H1 (cell line): ENCODE measurements around the gene ADAMTSL2. TPM values are rescaled to one million over a fixed set of nuclear protein-coding genes. Genes with fewer than 3 reads are reported as not detected.

Experiments used
- CTCF ChIA-PET: fragments of 300-600 bp; sonication (Branson Sonifier 250); formaldehyde crosslinking; loops from one replicate; lab custom pipeline; 2021; ENCODE audit not compliant: partially characterized antibody; lab: Charles Lee
- POLR2A ChIA-PET: fragments of 300-600 bp; sonication (Branson Sonifier 250); formaldehyde crosslinking; loops from one replicate; lab custom pipeline; 2021; ENCODE audit warnings: inconsistent platforms; ENCODE audit not compliant: partially characterized antibody; lab: Charles Lee
- DNase-seq, 2 experiments: peaks; one replicate each; pipeline versions ENCODE4 v3.0.0 to v3.0.0-alpha.2; 2010 to 2022; ENCODE audit warnings: low spot score in 2 of 2, low read depth in 1 of 2, mixed read lengths in 1 of 2
- FAIRE-seq: peaks from 2 replicates; lab custom pipeline; 2011; peaks lifted over from hg19 to GRCh38; lab: Jason Lieb, UNC
- H2AFZ ChIP-seq: 2 replicates; pipeline ENCODE4 v1.8.1; 2012; ENCODE audit warnings: low read length, inconsistent platforms
- H2AK5ac ChIP-seq: 2 replicates; pipeline ENCODE4 v1.6.1; 2013; ENCODE audit warnings: low read depth, low read length
- H2BK120ac ChIP-seq: replicated peaks from 2 replicates; pipeline ENCODE3; 2013; ENCODE audit warnings: low read depth, low read length, inconsistent platforms
- H2BK12ac ChIP-seq: 2 replicates; pipeline ENCODE4 v1.6.1; 2013; ENCODE audit warnings: low read depth, low read length
- H2BK15ac ChIP-seq: 2 replicates; pipeline ENCODE4 v1.6.1; 2013; ENCODE audit warnings: low read length
- H2BK20ac ChIP-seq: 2 replicates; pipeline ENCODE4 v1.6.1; 2013; ENCODE audit warnings: low read length
- H2BK5ac ChIP-seq: 2 replicates; pipeline ENCODE4 v1.6.1; 2013; ENCODE audit warnings: low read depth, low read length
- H3K14ac ChIP-seq: 2 replicates; pipeline ENCODE4 v1.6.1; 2013; ENCODE audit warnings: inconsistent platforms; ENCODE audit not compliant: insufficient read length
- H3K18ac ChIP-seq: 2 replicates; pipeline ENCODE4 v1.6.1; 2013; ENCODE audit warnings: low read length; ENCODE audit errors: extremely low read depth
- H3K23ac ChIP-seq: 2 replicates; pipeline ENCODE4 v1.6.1; 2013; ENCODE audit warnings: inconsistent platforms; ENCODE audit not compliant: insufficient read length
- H3K23me2 ChIP-seq: 2 replicates; pipeline ENCODE4 v1.6.1; 2013; ENCODE audit warnings: low read depth, low read length
- H3K27ac ChIP-seq: 2 replicates; pipeline ENCODE4 v1.6.1; 2011; ENCODE audit warnings: low read depth, low read length, inconsistent platforms
- H3K27me3 ChIP-seq, 4 experiments: replicated peaks in 1 of 4; 1 replicate in 1 of 4; 2 replicates in 3 of 4; pipeline versions ENCODE4 v1.6.1 to v1.8.1; 2011 to 2013; ENCODE audit warnings: low read length in 3 of 4, mild to moderate bottlenecking in 3 of 4, inconsistent platforms in 2 of 4, mixed read lengths in 2 of 4, moderate library complexity in 1 of 4; ENCODE audit not compliant: control insufficient read depth in 3 of 4, insufficient read depth in 3 of 4; ENCODE audit errors: extremely low read depth in 1 of 4
- H3K36me3 ChIP-seq, 4 experiments: 2 replicates each; pipeline versions ENCODE4 v1.6.1 to v1.8.1; 2011 to 2013; ENCODE audit warnings: mild to moderate bottlenecking in 4 of 4, low read length in 3 of 4, moderate library complexity in 2 of 4, control low read depth in 1 of 4, inconsistent platforms in 1 of 4; ENCODE audit not compliant: insufficient read depth in 4 of 4, control insufficient read depth in 2 of 4
- H3K4ac ChIP-seq: replicated peaks from 2 replicates; pipeline ENCODE3; 2013; ENCODE audit warnings: low read length, low read depth, mixed read lengths, inconsistent platforms; ENCODE audit not compliant: insufficient read length
- H3K4me1 ChIP-seq, 4 experiments: replicated peaks in 1 of 4; 1 replicate in 1 of 4; 2 replicates in 3 of 4; pipeline versions ENCODE4 v1.6.1 to v1.8.1; 2011 to 2013; ENCODE audit warnings: low read length in 3 of 4, inconsistent platforms in 2 of 4, mixed read lengths in 1 of 4; ENCODE audit not compliant: insufficient read depth in 4 of 4, control insufficient read depth in 3 of 4
- H3K4me2 ChIP-seq, 2 experiments: 2 replicates each; pipeline versions ENCODE4 v1.6.1 to v1.8.1; 2011 to 2013; ENCODE audit warnings: low read depth in 2 of 2, low read length in 2 of 2, control low read depth in 1 of 2, inconsistent platforms in 1 of 2, mild to moderate bottlenecking in 1 of 2; ENCODE audit not compliant: insufficient read depth in 1 of 2
- H3K4me3 ChIP-seq, 4 experiments: fragments of 200-600, 300-600 bp in 1 of 4; sonication (generic), shearing (Covaris generic), sonication (Bioruptor Twin) in 1 of 4; 2 replicates each; pipeline versions ENCODE4 v1.5.1 to v1.8.1; 2011 to 2016; ENCODE audit warnings: low read length in 4 of 4, low read depth in 3 of 4, control low read depth in 2 of 4, inconsistent platforms in 2 of 4, mild to moderate bottlenecking in 2 of 4, mixed read lengths in 1 of 4, moderate library complexity in 1 of 4; ENCODE audit not compliant: insufficient read depth in 2 of 4; ENCODE audit errors: extremely low read depth in 1 of 4
- H3K56ac ChIP-seq: replicated peaks from 2 replicates; pipeline ENCODE3; 2013; ENCODE audit warnings: low read depth, mild to moderate bottlenecking, mixed read lengths, low read length, inconsistent platforms; ENCODE audit not compliant: insufficient read length
- H3K79me1 ChIP-seq: 2 replicates; pipeline ENCODE4 v1.6.1; 2013; ENCODE audit warnings: low read depth, low read length, control low read depth
- H3K79me2 ChIP-seq, 2 experiments: 2 replicates each; pipeline versions ENCODE4 v1.6.1 to v1.8.1; 2012 to 2013; ENCODE audit warnings: low read length in 2 of 2, mild to moderate bottlenecking in 2 of 2, inconsistent platforms in 1 of 2; ENCODE audit not compliant: insufficient read depth in 2 of 2, control insufficient read depth in 1 of 2
- H3K9ac ChIP-seq, 4 experiments: replicated peaks in 1 of 4; 1 replicate in 1 of 4; 2 replicates in 3 of 4; pipeline versions ENCODE4 v1.6.1 to v1.8.1; 2011 to 2013; ENCODE audit warnings: low read depth in 3 of 4, low read length in 3 of 4, control low read depth in 2 of 4, mild to moderate bottlenecking in 2 of 4, moderate library complexity in 2 of 4, inconsistent platforms in 1 of 4; ENCODE audit errors: extremely low read depth in 1 of 4
- H3K9me3 ChIP-seq, 2 experiments: 2 replicates each; pipeline versions ENCODE4 v1.6.1 to v1.8.1; 2012 to 2013; ENCODE audit warnings: mild to moderate bottlenecking in 2 of 2, moderate library complexity in 2 of 2, control low read depth in 1 of 2, inconsistent platforms in 1 of 2, low read depth in 1 of 2, low read length in 1 of 2, mixed read lengths in 1 of 2; ENCODE audit not compliant: insufficient read depth in 2 of 2
- H4K20me1 ChIP-seq, 2 experiments: replicated peaks in 1 of 2; 2 replicates each; pipeline versions ENCODE3 to v1.8.1; 2011 to 2013; ENCODE audit warnings: inconsistent platforms in 2 of 2, low read length in 2 of 2, mild to moderate bottlenecking in 1 of 2; ENCODE audit not compliant: insufficient read depth in 2 of 2, control insufficient read depth in 1 of 2
- H4K5ac ChIP-seq: 2 replicates; pipeline ENCODE4 v1.6.1; 2013; ENCODE audit warnings: low read length, low read depth, mixed read lengths, inconsistent platforms; ENCODE audit not compliant: insufficient read length
- H4K8ac ChIP-seq: 2 replicates; pipeline ENCODE4 v1.8.0; 2013; ENCODE audit warnings: mild to moderate bottlenecking, moderate library complexity, low read length, inconsistent platforms; ENCODE audit not compliant: insufficient read depth; ENCODE audit errors: extremely low read depth
- H4K91ac ChIP-seq: replicated peaks from 2 replicates; pipeline ENCODE3; 2013; ENCODE audit warnings: low read length, mixed read lengths, inconsistent platforms; ENCODE audit not compliant: insufficient read length
- ASH2L ChIP-seq: fragments of 200-600, 300-600 bp; sonication (generic); IDR thresholded peaks from one replicate; pipeline ENCODE4 v1.7.1; 2017; ENCODE audit warnings: low read length
- BACH1 ChIP-seq: IDR thresholded peaks from 2 replicates; pipeline ENCODE4 v1.6.1; 2012; ENCODE audit warnings: low read length, improper control_type of control experiment
- SIN3A ChIP-seq, 2 experiments: IDR thresholded peaks in 1 of 2; conservative IDR thresholded peaks in 1 of 2; 2 replicates each; pipeline ENCODE4 v1.6.1; 2011 to 2012; ENCODE audit warnings: low read length in 2 of 2, improper control_type of control experiment in 1 of 2, low read depth in 1 of 2, mild to moderate bottlenecking in 1 of 2
- SRF ChIP-seq: IDR thresholded peaks from 2 replicates; pipeline ENCODE4 v1.6.1; 2011; ENCODE audit warnings: mild to moderate bottlenecking, low read depth, low read length, moderate library complexity
- WGBS, 2 experiments: shearing (Covaris generic) in 1 of 2; methylation state at CpG; one replicate each; pipeline versions ENCODE4 v1.1.6 to v1.1.7; 2013 to 2015; ENCODE audit warnings: low lambda C conversion rate in 2 of 2, mixed read lengths in 2 of 2, inconsistent platforms in 1 of 2, low coverage in 1 of 2, missing lambda C conversion rate in 1 of 2; ENCODE audit not compliant: insufficient replicate concordance in 2 of 2, insufficient coverage in 1 of 2, insufficient read length in 1 of 2; ENCODE audit errors: extremely low coverage in 1 of 2, missing lambda C conversion rate in 1 of 2; 5-methylcytosine and 5-hydroxymethylcytosine counted together
- polyA plus RNA-seq, 7 experiments: library from polyadenylated mRNA; depleted of rRNA in 3 of 7; stranded (reverse) in 5 of 7; unstranded in 2 of 7; fragments of >200 nt in 5 of 7; fragments of 200-250 nt in 2 of 7; gene quantifications; 1 replicate in 5 of 7; 2 replicates in 1 of 7; 4 replicates in 1 of 7; pipeline versions ENCODE4 v1.2.1 to v1.2.3, GENCODE V29; 2011 to 2013; ENCODE audit warnings: missing spikeins in 2 of 7, mixed read lengths in 2 of 7
- total RNA-seq: library from RNA; stranded (reverse); fragmentation: NEBNext Ultra II Directional; extraction: Animal tissue kit (Norgen Biotek cat#: 25700); gene quantifications from 2 replicates; pipeline ENCODE4 v1.2.1, GENCODE V29; 2021

Gene ADAMTSL2
- total and polyA plus RNA-seq, 2 of the 8 experiments (the other 6 are each of a cell fraction or from before 2014, with no cell fraction given), result 0.74 to 0.76 TPM

DNA sequence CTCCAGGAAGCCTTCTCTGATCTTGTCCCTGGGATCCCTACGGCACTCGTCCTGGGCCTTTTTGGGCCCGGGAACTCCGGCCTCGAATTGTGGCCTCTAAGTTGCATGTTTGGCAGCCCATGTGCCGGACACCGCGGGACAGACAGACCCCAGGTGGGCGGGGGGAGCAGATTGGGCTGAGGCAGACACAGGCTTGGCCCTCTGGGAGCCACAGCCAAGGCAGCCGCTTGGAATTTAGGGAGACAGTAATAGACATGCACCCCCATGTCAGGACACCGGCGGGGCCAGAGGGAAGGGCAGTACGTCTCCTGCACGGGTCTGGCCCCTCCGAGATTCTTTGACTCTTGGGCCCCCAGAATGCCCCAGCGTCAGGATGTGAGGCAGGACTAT is 36.2 kb downstream of the ADAMTSL2 start:
- Histone ChIP-seq H3K79me2 (no peaks in the 10 kb centered on the region), H3K4ac (no peak overlapping the region), H4K8ac (no peak overlapping the region), H3K23me2 (no peaks in the 10 kb centered on the region), H4K5ac (no peak overlapping the region), H2BK120ac (no peak overlapping the region), H3K27me3 (no peaks in the 10 kb centered on the region), H3K56ac (no peak overlapping the region), H3K79me1 (no peaks in the 10 kb centered on the region), H2AK5ac (no peak overlapping the region), H3K14ac (no peak overlapping the region), H3K23ac (no peak overlapping the region), H3K4me2 (no peak overlapping the region), H3K36me3 (no peaks in the 10 kb centered on the region), H3K9me3 (no peaks in the 10 kb centered on the region), H3K9ac (no peak overlapping the region), H3K4me1 (no peaks in the 10 kb centered on the region; a peak in 3 of 7 replicates), H3K18ac (no peak overlapping the region), H2BK15ac (no peak overlapping the region), H2BK5ac (no peak overlapping the region), H4K91ac (no peak overlapping the region), H2BK20ac (no peak overlapping the region), H2AFZ (no peak overlapping the region), H3K4me3 (no peak overlapping the region), H3K27ac (no peak overlapping the region; the same call in 1 of the 2 replicates), H2BK12ac (no peak overlapping the region), H4K20me1 (no peaks in the 10 kb centered on the region)
- DNase-seq (no peak), FAIRE-seq (no peak)
- TF ChIP-seq SIN3A (conservative IDR thresholded peaks at IDR 0.05 in 1 of 2, IDR thresholded peaks at IDR 0.05 in 1 of 2; ENCODE audit: low read depth in 1 of 2, low read length in 2 of 2) (no peak), ASH2L (no peak), BACH1 (no peak), SRF (no peak)
- ChIA-PET POLR2A (interaction anchor here (1.1 kb wide), 2 partner anchors 17 to 19 kb away, joined by 3 read pairs; no protein-coding TSS in a partner anchor), CTCF (interaction anchor here (1.2 to 2.1 kb wide), 4 partner anchors 9 to 41 kb away, joined by 3 to 5 read pairs (median 4); no protein-coding TSS in a partner anchor)
- 78% methylated on average over 11 of the region's 16 CpGs; no CpG with 5 or more reads in 1 of the 2 experiments for WGBS, 2 experiments
